Measurements from ENCODE around the gene FLNB.

GRCh38 chr3:58052373-58053273 lies 44.4 kb downstream of the FLNB start:
- TF ChIP-seq CTCF (IDR thresholded peaks at IDR 0.05) (no peak), POLR2AphosphoS5 (IDR thresholded peaks at IDR 0.05) (peak in 1 of 3 donors; percentile 17), EP300 (IDR thresholded peaks at IDR 0.05; ENCODE audit: low read depth) (no peak), POLR2A (IDR thresholded peaks at IDR 0.05) (no peak)
